ENCODE results near the gene OR4F16.
"Not testable (repeated sequence)": the region's sequence is repeated elsewhere in the genome, so short reads cannot be mapped to it uniquely, and the experiment has no call there.

Gene OR4F16

GRCh38 chr1:686554-686953 is at the start of gene OR4F16:
Gene OR4F16, minus strand, starts transcription at chr1:686654. Its CDS starts 0 bp downstream, at chr1:686654.
- DNase-seq = not testable (repeated sequence)

GRCh38 chr1:733649-734048 is 47.2 kb upstream of the OR4F16 start:
- DNase-seq = not testable (repeated sequence)

GRCh38 chr1:727040-727439 is 40.6 kb upstream of the OR4F16 start:
- DNase-seq = not testable (repeated sequence)

Data from midbrain (tissue), 1 donor.